HCT116 (cell line): ENCODE measurements around the gene ADAMTS20. TPM values are rescaled to one million over a fixed set of nuclear protein-coding genes. Genes with fewer than 3 reads are reported as not detected.

ENCODE experiments used
- ATAC-seq: fragments of 200-7000 bp; cut with Tn5 transposase; 2 replicates; pipeline ENCODE4 v1.9.1; 2020; ENCODE audit warnings: mild to moderate bottlenecking, moderate library complexity
- BruUV-seq: library from RNA; stranded (reverse); fragments of 400-500 nt; replicated peaks from 2 replicates; lab custom pipeline; 2021; lab: Mats Ljungman, UMichigan
- CTCF ChIA-PET: fragments of 300-600 bp; sonication (Branson Sonifier 250); formaldehyde crosslinking; loops from one replicate; lab custom pipeline; 2021; ENCODE audit warnings: antibody characterized with exemption; lab: Charles Lee
- POLR2A ChIA-PET: fragments of 300-600, 350-600 bp; sonication (Branson Sonifier 250); formaldehyde crosslinking; loops from one replicate; lab custom pipeline; 2021; ENCODE audit warnings: antibody characterized with exemption; lab: Charles Lee
- RAD21 ChIA-PET, 2 experiments: fragments of 300-600 bp; sonication (Branson Sonifier 250); formaldehyde crosslinking; loops; one replicate each; lab custom pipeline; 2023; ENCODE audit warnings: low total read pairs in 2 of 2; ENCODE audit not compliant: uncharacterized antibody in 2 of 2, unreplicated experiment in 2 of 2, low non-redundant PET in 1 of 2; lab: Charles Lee
- DNase-seq: peaks from one replicate; pipeline ENCODE4 v3.0.0-alpha.2; 2010; ENCODE audit warnings: low read depth, low spot score
- H2AFZ ChIP-seq: fragments of 200-600 bp; shearing (Covaris generic), sonication (generic); 2 replicates; pipeline ENCODE4 v1.6.1; 2017; ENCODE audit warnings: low read depth, mixed run types, mixed read lengths, antibody characterized with exemption, low read length; ENCODE audit not compliant: poor library complexity, severe bottlenecking
- H3K27ac ChIP-seq: 2 replicates; pipeline ENCODE4 v1.5.1; 2012; ENCODE audit warnings: low read depth, low read length
- H3K27me3 ChIP-seq: fragments of 200-600 bp; sonication (generic); 2 replicates; pipeline ENCODE4 v1.6.1; 2016; ENCODE audit warnings: mixed run types, low read length, mixed read lengths; ENCODE audit not compliant: insufficient read depth
- H3K36me3 ChIP-seq, 2 experiments: fragments of 200-500 bp in 1 of 2; fragments of 200-600 bp in 1 of 2; sonication (Bioruptor generic) in 1 of 2; sonication (generic) in 1 of 2; 2 replicates each; pipeline versions ENCODE4 v1.5.1 to v1.6.1; 2014 to 2016; ENCODE audit warnings: low read length in 2 of 2, inconsistent platforms in 1 of 2, mixed read lengths in 1 of 2, mixed run types in 1 of 2; ENCODE audit not compliant: insufficient read depth in 2 of 2, control insufficient read depth in 1 of 2
- H3K4me1 ChIP-seq, 2 experiments: fragments of 200-600 bp in 1 of 2; sonication (generic) in 1 of 2; 2 replicates each; pipeline versions ENCODE4 v1.5.1 to v1.6.1; 2012 to 2017; ENCODE audit warnings: low read length in 2 of 2, inconsistent platforms in 1 of 2, mild to moderate bottlenecking in 1 of 2, mixed read lengths in 1 of 2, mixed run types in 1 of 2, moderate library complexity in 1 of 2; ENCODE audit not compliant: insufficient read depth in 2 of 2, control insufficient read depth in 1 of 2
- H3K4me2 ChIP-seq: fragments of 200-600 bp; sonication (generic); 2 replicates; pipeline ENCODE4 v1.6.1; 2017; ENCODE audit warnings: mixed run types, low read length, mixed read lengths
- H3K4me3 ChIP-seq, 2 experiments: fragments of 200-600 bp in 1 of 2; sonication (generic) in 1 of 2; replicated peaks in 1 of 2; 2 replicates each; pipeline ENCODE4 v1.5.1; 2011 to 2016; ENCODE audit warnings: low read length in 2 of 2, control low read depth in 1 of 2, low read depth in 1 of 2, mild to moderate bottlenecking in 1 of 2, mixed read lengths in 1 of 2, mixed run types in 1 of 2
- H3K79me2 ChIP-seq: fragments of 200-600 bp; sonication (generic); 2 replicates; pipeline ENCODE4 v1.6.1; 2017; ENCODE audit warnings: mild to moderate bottlenecking, mixed run types, low read length, moderate library complexity, mixed read lengths; ENCODE audit not compliant: insufficient read depth
- H3K9ac ChIP-seq: fragments of 200-600 bp; sonication (generic); 2 replicates; pipeline ENCODE4 v1.6.1; 2016; ENCODE audit warnings: low read length, mixed read lengths
- H3K9me2 ChIP-seq: fragments of 200-600 bp; sonication (generic), shearing (Covaris generic); 2 replicates; pipeline ENCODE4 v1.6.1; 2017; ENCODE audit warnings: mixed run types, mild to moderate bottlenecking, moderate library complexity; ENCODE audit not compliant: insufficient read depth
- H3K9me3 ChIP-seq, 2 experiments: fragments of 200-500 bp in 1 of 2; fragments of 200-600 bp in 1 of 2; sonication (Bioruptor generic) in 1 of 2; sonication (generic) in 1 of 2; 2 replicates each; pipeline ENCODE4 v1.6.1; 2014 to 2017; ENCODE audit warnings: low read length in 2 of 2, mixed read lengths in 2 of 2, inconsistent platforms in 1 of 2, low read depth in 1 of 2, mild to moderate bottlenecking in 1 of 2, mixed run types in 1 of 2, moderate library complexity in 1 of 2; ENCODE audit not compliant: control insufficient read depth in 1 of 2, insufficient read depth in 1 of 2
- H4K20me1 ChIP-seq: fragments of 200-600 bp; sonication (generic), shearing (Covaris generic); 2 replicates; pipeline ENCODE4 v1.6.1; 2017; ENCODE audit warnings: mixed run types, mild to moderate bottlenecking, moderate library complexity; ENCODE audit not compliant: insufficient read depth
- ATF3 ChIP-seq: IDR thresholded peaks from 2 replicates; pipeline ENCODE4 v1.6.1; 2012
- CTCF ChIP-seq, 3 experiments: fragments of 200-600 bp in 1 of 3; sonication (generic) in 1 of 3; IDR thresholded peaks in 2 of 3; conservative IDR thresholded peaks in 1 of 3; 2 replicates each; pipeline ENCODE4 v1.5.1; 2012 to 2017; ENCODE audit warnings: low read depth in 2 of 3, low read length in 2 of 3, antibody characterized with exemption in 1 of 3, borderline replicate concordance in 1 of 3, control low read depth in 1 of 3, mild to moderate bottlenecking in 1 of 3, mixed read lengths in 1 of 3, mixed run types in 1 of 3, moderate library complexity in 1 of 3; ENCODE audit not compliant: insufficient read depth in 1 of 3
- FOSL1 ChIP-seq: IDR thresholded peaks from 2 replicates; pipeline ENCODE4 v1.6.1; 2012; ENCODE audit warnings: low read depth
- JUND ChIP-seq: IDR thresholded peaks from 2 replicates; pipeline ENCODE4 v1.6.1; 2012
- POLR2AphosphoS5 ChIP-seq: IDR thresholded peaks from 2 replicates; pipeline ENCODE4 v1.6.1; 2011; ENCODE audit warnings: mild to moderate bottlenecking, low read depth, low read length, moderate library complexity
- REST ChIP-seq: IDR thresholded peaks from 2 replicates; pipeline ENCODE4 v1.6.1; 2012; ENCODE audit warnings: low read depth
- SRF ChIP-seq: IDR thresholded peaks from 2 replicates; pipeline ENCODE4 v1.6.1; 2012; ENCODE audit warnings: low read depth
- TCF7L2 ChIP-seq: IDR thresholded peaks from 2 replicates; pipeline ENCODE4 v1.7.0; 2011; ENCODE audit warnings: borderline replicate concordance, inconsistent platforms; ENCODE audit not compliant: insufficient read depth, insufficient read length; ENCODE audit errors: extremely low read depth
- intact Hi-C: fragments of 100-400 bp; cut with micrococcal nuclease; formaldehyde crosslinking; loops from 2 replicates; pipeline ENCODE4 v1.10.0; 2022
- total RNA-seq: library from RNA; stranded (reverse); gene quantifications from one replicate; pipeline ENCODE4 v1.2.1, GENCODE V29; 2021; ENCODE audit not compliant: unreplicated experiment

The ADAMTS20 gene
- total RNA-seq, 1 experiment from 2014 or later = not detected

- no peak for TF ChIP-seq FOSL1
- TF ChIP-seq JUND = no peak
- no peak for TF ChIP-seq TCF7L2
- TF ChIP-seq REST = no peak
- TF ChIP-seq ATF3 = no peak
- Histone ChIP-seq H3K79me2 (no peaks in the 10 kb centered on the region), H3K4me2 (no peak overlapping the region), H3K9ac (no peak overlapping the region), H4K20me1 (no peaks in the 10 kb centered on the region), H3K9me3 (no peaks in the 10 kb centered on the region), H3K27ac (no peak overlapping the region), H3K36me3 (no peaks in the 10 kb centered on the region), H3K27me3 (no peaks in the 10 kb centered on the region), H2AFZ (no peak overlapping the region), H3K4me3 (no peak overlapping the region), H3K9me2 (no peaks in the 10 kb centered on the region), H3K4me1 (no peaks in the 10 kb centered on the region)
- DNase-seq = no peak
- BruUV-seq = no TSS peak
- ChIA-PET POLR2A (interaction anchor here (0.6 kb wide), 1 partner anchor 445 kb away, joined by 3 read pairs; no protein-coding TSS in a partner anchor), RAD21 (no interaction called here), CTCF (no interaction called here)
- intact Hi-C loops = no loop called here
- no peak for ATAC-seq
These were observed 239.0 kb downstream of the ADAMTS20 start for GRCh38 chr12:43312991-43313505.

GRCh38 chr12:43310596-43310995 lies 241.4 kb downstream of the ADAMTS20 start:
- Histone ChIP-seq H3K4me2 (no peak overlapping the region), H3K27me3 (no peaks in the 10 kb centered on the region), H3K4me3 (no peak overlapping the region), H3K4me1 (no peaks in the 10 kb centered on the region), H3K9me2 (no peaks in the 10 kb centered on the region), H3K27ac (no peak overlapping the region), H3K79me2 (no peaks in the 10 kb centered on the region), H4K20me1 (no peaks in the 10 kb centered on the region), H3K9ac (no peak overlapping the region), H3K36me3 (no peaks in the 10 kb centered on the region), H3K9me3 (no peaks in the 10 kb centered on the region), H2AFZ (no peak overlapping the region)
- intact Hi-C loops = no loop called here
- no peak for DNase-seq
- CTCF ChIA-PET = no interaction called here
- BruUV-seq = no TSS peak
- no peak for ATAC-seq
- POLR2A ChIA-PET = no interaction called here
- RAD21 ChIA-PET = no interaction called here
- TF ChIP-seq REST (no peak), CTCF (IDR thresholded peaks at IDR 0.05 in 2 of 3, conservative IDR thresholded peaks at IDR 0.05 in 1 of 3; ENCODE audit: borderline replicate concordance in 1 of 3, insufficient read depth in 1 of 3, low read depth in 2 of 3, low read length in 2 of 3) (no peak), TCF7L2 (no peak), POLR2AphosphoS5 (no peak), SRF (no peak), ATF3 (no peak)
